OCI-LY3 (cell line): ENCODE data around the gene TBC1D5.
A peak's percentile ranks its signal among the peaks of the same experiment; 100 is the strongest.

ENCODE experiments used
- H2AFZ ChIP-seq: fragments of 200-600, 300-600 bp; shearing (Covaris generic); 2 replicates; pipeline ENCODE4 v1.6.0; 2014; ENCODE audit warnings: antibody characterized with exemption, low read depth, low read length
- H3K27ac ChIP-seq: fragments of 200-600, 300-600 bp; sonication (generic); 2 replicates; pipeline ENCODE4 v1.5.1; 2014; ENCODE audit warnings: mild to moderate bottlenecking, low read length, moderate library complexity, mixed read lengths
- H3K27me3 ChIP-seq: fragments of 200-600, 300-600 bp; sonication (generic); 2 replicates; pipeline ENCODE4 v1.6.1; 2014; ENCODE audit warnings: low read depth, low read length, mixed read lengths
- H3K36me3 ChIP-seq: fragments of 200-600, 300-600 bp; sonication (generic); replicated peaks from 2 replicates; pipeline ENCODE3; 2014; ENCODE audit warnings: low read depth, low read length, mixed read lengths
- H3K4me1 ChIP-seq: fragments of 300-600, 200-600 bp; sonication (generic); 2 replicates; pipeline ENCODE4 v1.6.1; 2014; ENCODE audit warnings: low read length, mixed read lengths
- H3K4me2 ChIP-seq: fragments of 200-600, 300-600 bp; sonication (generic); 2 replicates; pipeline ENCODE4 v1.6.1; 2014; ENCODE audit warnings: low read length, mixed read lengths
- H3K4me3 ChIP-seq: fragments of 300-600, 200-600 bp; sonication (generic); 2 replicates; pipeline ENCODE4 v1.5.1; 2014; ENCODE audit warnings: antibody characterized with exemption, mild to moderate bottlenecking, low read length, moderate library complexity
- H3K79me2 ChIP-seq: fragments of 300-600, 200-600 bp; shearing (Covaris generic); 2 replicates; pipeline ENCODE4 v1.6.1; 2014; ENCODE audit warnings: mild to moderate bottlenecking, low read length, mixed read lengths
- H3K9ac ChIP-seq: fragments of 300-600, 200-600 bp; shearing (Covaris generic); 2 replicates; pipeline ENCODE4 v1.6.0; 2014; ENCODE audit warnings: mild to moderate bottlenecking, low read length, moderate library complexity
- H3K9me3 ChIP-seq: fragments of 200-600, 300-600 bp; shearing (Covaris generic); 2 replicates; pipeline ENCODE4 v1.6.1; 2014; ENCODE audit warnings: low read length, mixed read lengths; ENCODE audit not compliant: insufficient read depth
- H4K20me1 ChIP-seq: fragments of 200-600, 300-600 bp; sonication (generic); 2 replicates; pipeline ENCODE4 v1.6.1; 2016; ENCODE audit warnings: low read length, mixed read lengths; ENCODE audit not compliant: insufficient read depth
- CTCF ChIP-seq: fragments of 200-600, 300-600 bp; sonication (generic); IDR thresholded peaks from 2 replicates; pipeline ENCODE4 v1.5.1; 2014; ENCODE audit warnings: antibody characterized with exemption, low read length, low read depth
- EZH2phosphoT487 ChIP-seq: fragments of 200-600 bp; shearing (Covaris generic); IDR thresholded peaks from 2 replicates; pipeline ENCODE4 v1.6.1; 2018; ENCODE audit warnings: antibody characterized with exemption, mixed run types, low read depth

Gene TBC1D5

GRCh38 chr3:17687566-17687965 lies 54.9 kb downstream of the TBC1D5 start:
- Histone ChIP-seq H3K27ac (no peak overlapping the region), H3K9ac (no peak overlapping the region), H3K9me3 (no peaks in the 10 kb centered on the region), H2AFZ (no peak overlapping the region), H3K27me3 (no peaks in the 10 kb centered on the region), H3K4me2 (0 out of 2 replicates have a peak overlapping the region, but pooled peaks have one; percentile 2), H3K4me3 (no peak overlapping the region), H3K36me3 (no peaks in the 10 kb centered on the region), H3K4me1 (peaks cover 6% of the 10 kb centered on the region), H3K79me2 (no peaks in the 10 kb centered on the region; the same call in 1 of the 2 replicates), H4K20me1 (peaks cover 47% of the 10 kb centered on the region)
- TF ChIP-seq CTCF, result no peak
- no peak for TF ChIP-seq EZH2phosphoT487

GRCh38 chr3:17686613-17687012 lies 55.8 kb downstream of the TBC1D5 start:
- Histone ChIP-seq H3K79me2 (no peaks in the 10 kb centered on the region; the same call in 1 of the 2 replicates), H3K36me3 (no peaks in the 10 kb centered on the region), H3K4me3 (no peak overlapping the region), H3K4me1 (peaks cover 6% of the 10 kb centered on the region), H4K20me1 (peaks cover 50% of the 10 kb centered on the region), H2AFZ (no peak overlapping the region), H3K27ac (no peak overlapping the region), H3K4me2 (no peak overlapping the region), H3K9ac (no peak overlapping the region), H3K27me3 (no peaks in the 10 kb centered on the region), H3K9me3 (no peaks in the 10 kb centered on the region)
- TF ChIP-seq CTCF (peak; percentile 84), EZH2phosphoT487 (no peak)

- peaks cover 13% of the 10 kb centered on the region for H3K4me1 ChIP-seq
- no peaks in the 10 kb centered on the region for H3K9me3 ChIP-seq
- H2AFZ ChIP-seq, result no peak overlapping the region
- H3K79me2 ChIP-seq, result no peaks in the 10 kb centered on the region; the same call in 1 of the 2 replicates
- no peak for TF ChIP-seq EZH2phosphoT487
- no peaks in the 10 kb centered on the region for H3K36me3 ChIP-seq
- H3K27ac ChIP-seq, result no peak overlapping the region
- H3K9ac ChIP-seq, result no peak overlapping the region
- no peak overlapping the region for H3K4me2 ChIP-seq
- no peaks in the 10 kb centered on the region; the same call in 1 of the 2 replicates for H3K27me3 ChIP-seq
- H3K4me3 ChIP-seq, result no peak overlapping the region
- H4K20me1 ChIP-seq, result peaks cover 56% of the 10 kb centered on the region
Observed at GRCh38 chr3:17683542-17684207, 58.8 kb downstream of the TBC1D5 start.

GRCh38 chr3:17680530-17680929 lies 61.9 kb downstream of the TBC1D5 start:
- no peak overlapping the region for H2AFZ ChIP-seq
- no peak overlapping the region for H3K4me2 ChIP-seq
- H4K20me1 ChIP-seq, result peaks cover 49% of the 10 kb centered on the region
- no peaks in the 10 kb centered on the region for H3K9me3 ChIP-seq
- TF ChIP-seq EZH2phosphoT487, result no peak
- no peak for TF ChIP-seq CTCF
- no peaks in the 10 kb centered on the region for H3K36me3 ChIP-seq
- no peak overlapping the region for H3K27ac ChIP-seq
- peaks cover 16% of the 10 kb centered on the region for H3K4me1 ChIP-seq
- no peak overlapping the region for H3K9ac ChIP-seq
- no peaks in the 10 kb centered on the region; the same call in 1 of the 2 replicates for H3K27me3 ChIP-seq
- no peaks in the 10 kb centered on the region for H3K79me2 ChIP-seq
- no peak overlapping the region for H3K4me3 ChIP-seq
